Glomerular endothelial cell (primary cell): ENCODE data around the gene ZNF469. TPM values are rescaled to one million over a fixed set of nuclear protein-coding genes. Genes with fewer than 3 reads are reported as not detected.

Experiments
- DNase-seq: peaks from one replicate; pipeline ENCODE4 v3.0.0-alpha.2; 2011; ENCODE audit warnings: low read depth, low spot score; ENCODE audit errors: extremely low read depth
- total RNA-seq: library from RNA; depleted of rRNA; stranded (reverse); fragments of >200 nt; gene quantifications from 2 replicates; pipeline ENCODE4 v1.2.3, GENCODE V29; 2015

Gene ZNF469
- total RNA-seq: 12.5 and 29.1 TPM in 2 replicates

- DNase-seq: no peak
Measured at GRCh38 chr16:88382491-88383400, at the start of gene ZNF469. Gene ZNF469 (plus strand): TSS chr16:88382959. CDS start chr16:88427471, 44,512 bp downstream.

- DNase-seq: no peak
Measured at GRCh38 chr16:88333848-88334777, 48.6 kb upstream of the ZNF469 start.

GRCh38 chr16:88334778-88335720 is 47.7 kb upstream of the ZNF469 start:
- no peak for DNase-seq

- DNase-seq: no peak
Measured at GRCh38 chr16:88337021-88337420, 45.7 kb upstream of the ZNF469 start.

GRCh38 chr16:88337538-88337937 is 45.2 kb upstream of the ZNF469 start:
- no peak for DNase-seq

- no peak for DNase-seq
Measured at GRCh38 chr16:88338111-88338510, 44.6 kb upstream of the ZNF469 start.

GRCh38 chr16:88338896-88339295 is 43.9 kb upstream of the ZNF469 start:
- no peak for DNase-seq

GRCh38 chr16:88339930-88340754 is 42.6 kb upstream of the ZNF469 start:
- no peak for DNase-seq

- DNase-seq: no peak
Measured at GRCh38 chr16:88340755-88341150, 42.0 kb upstream of the ZNF469 start.

- DNase-seq: no peak
Measured at GRCh38 chr16:88341551-88342290, 41.0 kb upstream of the ZNF469 start.

- DNase-seq: no peak
Measured at GRCh38 chr16:88342491-88342890, 40.3 kb upstream of the ZNF469 start.

- DNase-seq: no peak
Measured at GRCh38 chr16:88343271-88343791, 39.4 kb upstream of the ZNF469 start.

- DNase-seq: no peak
Measured at GRCh38 chr16:88344411-88345030, 38.2 kb upstream of the ZNF469 start.

GRCh38 chr16:88345031-88345720 is 37.6 kb upstream of the ZNF469 start:
- no peak for DNase-seq

GRCh38 chr16:88345721-88346560 is 36.8 kb upstream of the ZNF469 start:
- no peak for DNase-seq

- DNase-seq: no peak
Measured at GRCh38 chr16:88346680-88347505, 35.9 kb upstream of the ZNF469 start.
